B cell (primary cell): Measurements from ENCODE around the gene TNIK.

Source experiments
- CTCF ChIP-seq: fragments of 200-600 bp; IDR thresholded peaks from one replicate; pipeline ENCODE4 v1.8.0; 2022; ENCODE audit warnings: antibody characterized with exemption, mild to moderate bottlenecking
- EZH2 ChIP-seq: IDR thresholded peaks from 2 replicates; pipeline ENCODE4 v1.6.1; 2012; ENCODE audit warnings: borderline replicate concordance, low read depth, mild to moderate bottlenecking, moderate library complexity, low read length; ENCODE audit not compliant: insufficient read depth, poor library complexity, severe bottlenecking

- no peak for TF ChIP-seq CTCF
- no peak for TF ChIP-seq EZH2
Measured at GRCh38 chr3:171376596-171376947, 83.6 kb downstream of the TNIK start.
